GM12878 (cell line): ENCODE results near the gene THRAP3. TPM values are rescaled to one million over a fixed set of nuclear protein-coding genes. Genes with fewer than 3 reads are reported as not detected.
A peak's percentile ranks its signal among the peaks of the same experiment; 100 is the strongest.

ENCODE experiments used
- ATAC-seq: fragments of 200-7000 bp; cut with Tn5 transposase; 3 replicates; pipeline ENCODE4 v1.9.1; 2020; ENCODE audit warnings: mild to moderate bottlenecking, moderate library complexity
- BruUV-seq: library from RNA; stranded (reverse); fragments of 400-500 nt; replicated peaks from 2 replicates; lab custom pipeline; 2021; lab: Mats Ljungman, UMichigan
- CTCF ChIA-PET: fragments of 300-600 bp; sonication (Branson Sonifier 250); formaldehyde crosslinking; extraction: SDS; loops from one replicate; lab custom pipeline; 2021; ENCODE audit warnings: inconsistent platforms; lab: Yijun Ruan, JAX
- POLR2A ChIA-PET: fragments of 350-600 bp; formaldehyde crosslinking; extraction: SDS; loops from one replicate; lab custom pipeline; 2021; ENCODE audit warnings: inconsistent platforms; lab: Charles Lee
- RAD21 ChIA-PET: fragments of 300-600 bp; sonication (Branson Sonifier 250); formaldehyde crosslinking; loops from one replicate; lab custom pipeline; 2023; ENCODE audit warnings: antibody characterized with exemption; ENCODE audit not compliant: unreplicated experiment; lab: Charles Lee
- SMC1A ChIA-PET: fragments of 300-600 bp; sonication (Branson Sonifier 250); formaldehyde crosslinking; loops from one replicate; lab custom pipeline; 2023; ENCODE audit not compliant: unreplicated experiment, uncharacterized antibody; lab: Charles Lee
- DNase-seq: peaks from one replicate; pipeline ENCODE4 v3.0.0-alpha.2; 2011; ENCODE audit warnings: low read depth, low spot score
- FAIRE-seq: peaks from 3 replicates; lab custom pipeline; 2011; peaks lifted over from hg19 to GRCh38; lab: Jason Lieb, UNC
- H2AFZ ChIP-seq: 2 replicates; pipeline ENCODE4 v1.6.0; 2011; ENCODE audit warnings: low read depth, low read length, control low read depth; ENCODE audit not compliant: control insufficient read depth
- H3K27ac ChIP-seq: 2 replicates; pipeline ENCODE4 v1.5.1; 2011; ENCODE audit warnings: control low read depth; ENCODE audit not compliant: control insufficient read depth, insufficient read depth
- H3K27me3 ChIP-seq, 2 experiments: replicated peaks in 1 of 2; 2 replicates each; pipeline versions ENCODE4 v1.6.0 to v1.6.1; 2011; ENCODE audit warnings: low read length in 1 of 2; ENCODE audit not compliant: control insufficient read depth in 2 of 2, insufficient read depth in 2 of 2
- H3K36me3 ChIP-seq, 2 experiments: 2 replicates each; pipeline ENCODE4 v1.5.1; 2011; ENCODE audit warnings: low read length in 1 of 2; ENCODE audit not compliant: control insufficient read depth in 2 of 2, insufficient read depth in 2 of 2
- H3K4me1 ChIP-seq: 2 replicates; pipeline ENCODE4 v1.6.1; 2011; ENCODE audit warnings: mild to moderate bottlenecking, low read length, moderate library complexity, mixed read lengths; ENCODE audit not compliant: control insufficient read depth, insufficient read depth
- H3K4me2 ChIP-seq: 2 replicates; pipeline ENCODE4 v1.6.0; 2011; ENCODE audit warnings: control low read depth; ENCODE audit not compliant: control insufficient read depth, insufficient read depth
- H3K4me3 ChIP-seq: fragments of 200-600 bp; sonication (generic); 2 replicates; pipeline ENCODE4 v1.5.1; 2016
- H3K79me2 ChIP-seq: 2 replicates; pipeline ENCODE4 v1.6.0; 2011; ENCODE audit warnings: low read length; ENCODE audit not compliant: control insufficient read depth, insufficient read depth
- H3K9ac ChIP-seq: 2 replicates; pipeline ENCODE4 v1.8.0; 2011; ENCODE audit warnings: low read length, control low read depth, mixed read lengths; ENCODE audit not compliant: control insufficient read depth, insufficient read depth
- H3K9me3 ChIP-seq: replicated peaks from 3 replicates; pipeline ENCODE4 v1.5.1; 2011; ENCODE audit warnings: mild to moderate bottlenecking, low read length; ENCODE audit not compliant: control insufficient read depth, insufficient read depth
- H4K20me1 ChIP-seq: 2 replicates; pipeline ENCODE4 v1.6.0; 2011; ENCODE audit not compliant: control insufficient read depth, insufficient read depth
- ATF7 ChIP-seq: fragments of 450-650 bp; IDR thresholded peaks from 2 replicates; pipeline ENCODE4 v1.6.1; 2016; ENCODE audit warnings: low read depth, mild to moderate bottlenecking
- BACH1 ChIP-seq: fragments of 450-650 bp; IDR thresholded peaks from 2 replicates; pipeline ENCODE4 v1.6.1; 2017; ENCODE audit warnings: mild to moderate bottlenecking, borderline replicate concordance
- BCL11A ChIP-seq: IDR thresholded peaks from 2 replicates; pipeline ENCODE4 v1.6.1; 2011; ENCODE audit warnings: low read depth, low read length
- CHD1 ChIP-seq: IDR thresholded peaks from 2 replicates; pipeline ENCODE4 v1.6.1; 2012; ENCODE audit warnings: low read depth, low read length, improper control_type of control experiment
- CREM ChIP-seq: IDR thresholded peaks from 2 replicates; pipeline ENCODE4 v1.6.1; 2014; ENCODE audit warnings: antibody characterized with exemption, low read depth
- ESRRA ChIP-seq: IDR thresholded peaks from 2 replicates; pipeline ENCODE4 v1.6.1; 2012; ENCODE audit warnings: mild to moderate bottlenecking, low read length, improper control_type of control experiment
- IRF4 ChIP-seq: IDR thresholded peaks from 2 replicates; pipeline ENCODE4 v1.6.1; 2011; ENCODE audit warnings: low read depth, low read length
- JUNB ChIP-seq: IDR thresholded peaks from 2 replicates; pipeline ENCODE4 v1.6.1; 2016; ENCODE audit warnings: antibody characterized with exemption, mild to moderate bottlenecking
- MEF2B ChIP-seq: fragments of 450-650 bp; IDR thresholded peaks from 2 replicates; pipeline ENCODE4 v1.6.1; 2018; ENCODE audit warnings: mild to moderate bottlenecking, moderate library complexity; ENCODE audit not compliant: partially characterized antibody, poor library complexity, severe bottlenecking
- NBN ChIP-seq: fragments of 450-650 bp; IDR thresholded peaks from 2 replicates; pipeline ENCODE4 v1.6.1; 2016
- PAX8 ChIP-seq: fragments of 450-650 bp; IDR thresholded peaks from 2 replicates; pipeline ENCODE4 v1.6.1; 2017; ENCODE audit warnings: mild to moderate bottlenecking, moderate library complexity
- PML ChIP-seq: IDR thresholded peaks from 2 replicates; pipeline ENCODE4 v1.6.1; 2012; ENCODE audit warnings: low read length, inconsistent platforms
- RUNX3 ChIP-seq: IDR thresholded peaks from 2 replicates; pipeline ENCODE4 v1.6.1; 2012; ENCODE audit warnings: low read length, inconsistent platforms
- SIX5 ChIP-seq: IDR thresholded peaks from 2 replicates; pipeline ENCODE4 v1.6.1; 2011; ENCODE audit warnings: mild to moderate bottlenecking, low read depth, low read length, moderate library complexity; ENCODE audit not compliant: severe bottlenecking
- SMAD1 ChIP-seq: fragments of 450-650 bp; IDR thresholded peaks from 2 replicates; pipeline ENCODE4 v1.6.1; 2018; ENCODE audit warnings: mild to moderate bottlenecking, low read depth; ENCODE audit not compliant: partially characterized antibody
- ZBED1 ChIP-seq: IDR thresholded peaks from 2 replicates; pipeline ENCODE4 v1.6.1; 2016; ENCODE audit warnings: borderline replicate concordance
- ZNF207 ChIP-seq: fragments of 450-650 bp; IDR thresholded peaks from 2 replicates; pipeline ENCODE4 v1.6.1; 2014; ENCODE audit warnings: antibody characterized with exemption, mild to moderate bottlenecking, borderline replicate concordance
- WGBS: methylation state at CpG from one replicate; pipeline ENCODE4 v1.1.6; 2016; ENCODE audit warnings: low lambda C conversion rate; ENCODE audit not compliant: insufficient replicate concordance, insufficient coverage; ENCODE audit errors: missing lambda C conversion rate; 5-methylcytosine and 5-hydroxymethylcytosine counted together
- in situ Hi-C: fragments of 300-500 bp; cut with MboI; formaldehyde crosslinking; loops from 9 replicates; pipeline ENCODE4 v1.14.3; 2018; ENCODE audit warnings: mixed read lengths
- intact Hi-C: fragments of 100-400 bp; cut with micrococcal nuclease; formaldehyde crosslinking; loops from one replicate; pipeline ENCODE4 v1.14.2; 2022; ENCODE audit not compliant: unreplicated experiment
- polyA plus RNA-seq, 11 experiments: library from polyadenylated mRNA; depleted of rRNA in 4 of 11; unstranded in 6 of 11; stranded (reverse) in 5 of 11; fragments of >200 nt; fragmentation: Nextera tagmentation in 4 of 11; fragmentation: Illumina TruSeq in 1 of 11; extraction: Ambion mirVana in 4 of 11; extraction: Trizol in 1 of 11; gene quantifications; 1 replicate in 1 of 11; 2 replicates in 10 of 11; pipeline versions ENCODE4 v1.2.1 to v1.2.3, GENCODE V29; 2011 to 2016; ENCODE audit warnings: inconsistent platforms in 2 of 11, missing spikeins in 2 of 11, low read depth in 1 of 11
- total RNA-seq, 4 experiments: library from RNA; depleted of rRNA in 3 of 4; stranded (reverse); fragments of >200 nt in 3 of 4; fragmentation: Illumina TruSeq in 1 of 4; extraction: Trizol in 1 of 4; gene quantifications; 2 replicates each; pipeline versions ENCODE4 v1.2.1 to v1.2.3, GENCODE V29; 2013 to 2021
- TF ChIP-seq, protein P1 (sequence below): IDR thresholded peaks from 2 replicates; pipeline ENCODE4 v1.6.1; 2012; ENCODE audit warnings: low read depth, low read length, improper control_type of control experiment

The THRAP3 gene
- total and polyA plus RNA-seq, 10 of the 15 experiments (the other 5 are each of a cell fraction or from before 2014, with no cell fraction given): 76.3 to 173 (median 136) TPM

DNA sequence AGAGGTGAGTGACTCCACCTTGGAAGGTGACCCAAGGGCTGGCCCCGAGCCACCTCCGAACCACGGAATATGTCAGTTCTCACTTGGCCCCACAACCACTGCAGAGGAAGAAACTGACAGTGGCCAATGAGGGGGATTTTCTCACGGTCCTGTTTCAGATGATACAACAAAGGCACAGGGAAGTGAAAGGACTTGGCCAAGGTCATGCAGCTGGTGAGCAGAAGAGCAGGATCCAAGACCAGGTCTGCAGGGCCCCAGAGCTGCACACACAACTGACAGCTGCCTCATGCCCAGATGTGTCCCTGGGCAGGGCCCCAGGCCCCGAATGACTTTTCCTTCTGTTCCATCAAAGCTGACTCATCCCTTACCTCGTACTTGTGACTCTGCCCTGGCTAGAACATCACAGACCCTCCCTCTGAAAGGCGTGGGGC is 125.0 kb downstream of the THRAP3 start (continued):
- no peak for TF ChIP-seq CHD1
- peak; percentile 98; the same call in 1 of the 2 replicates for TF ChIP-seq ESRRA
- no peak for TF ChIP-seq ZNF207
- TF ChIP-seq CREM: no peak
- TF ChIP-seq JUNB: no peak
- TF ChIP-seq, protein P1, sequence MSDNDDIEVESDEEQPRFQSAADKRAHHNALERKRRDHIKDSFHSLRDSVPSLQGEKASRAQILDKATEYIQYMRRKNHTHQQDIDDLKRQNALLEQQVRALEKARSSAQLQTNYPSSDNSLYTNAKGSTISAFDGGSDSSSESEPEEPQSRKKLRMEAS: no peak

DNA sequence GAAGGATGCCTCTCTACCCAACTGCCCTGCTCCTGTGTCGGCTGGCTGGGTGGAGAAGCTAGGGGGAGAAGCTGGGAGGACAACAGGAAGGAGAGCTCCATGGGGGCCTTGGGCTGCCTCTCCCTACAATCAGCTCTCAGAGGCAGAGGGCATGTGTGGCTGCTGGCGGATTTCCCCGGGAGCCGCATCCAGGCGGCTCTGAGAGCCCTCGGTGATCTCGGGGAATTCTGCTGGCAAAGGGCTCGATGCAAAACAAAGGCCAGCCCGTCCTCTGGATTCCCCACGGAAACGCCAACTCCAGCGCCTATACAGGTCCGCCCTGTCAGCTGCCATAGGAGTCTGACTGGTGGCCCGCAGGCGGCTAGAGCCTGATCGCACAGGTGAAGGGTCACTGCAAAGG is 125.6 kb downstream of the THRAP3 start:
- H3K79me2 ChIP-seq: no peaks in the 10 kb centered on the region; the same call in 1 of the 2 replicates
- in situ Hi-C loops: loop anchor here (5.0 kb wide), 1 partner anchor 72 kb away; no protein-coding TSS in a partner anchor
- intact Hi-C loops: loop anchor here (2.0 kb wide), 1 partner anchor 19 kb away; no protein-coding TSS in a partner anchor
- CTCF ChIA-PET: interaction anchor here (0.5 to 13.5 kb wide), 8 partner anchors 17 to 510 kb away, joined by 3 to 157 read pairs (median 4); partner anchors contain the start of gene STK40
- DNase-seq (no peak), FAIRE-seq (no peak), ATAC-seq (no peak; the same call in 2 of the 3 replicates)
- BruUV-seq: no TSS peak
- no peaks in the 10 kb centered on the region for H4K20me1 ChIP-seq
- no peak overlapping the region for H2AFZ ChIP-seq
- POLR2A ChIA-PET: interaction anchor here (0.5 to 2.6 kb wide), 9 partner anchors 17 to 126 kb away, joined by 3 to 15 read pairs (median 4); no protein-coding TSS in a partner anchor
- no peaks in the 10 kb centered on the region for H3K9me3 ChIP-seq
- RAD21 ChIA-PET: interaction anchor here (1.5 to 2.9 kb wide), 4 partner anchors 19 to 70 kb away, joined by 3 to 17 read pairs (median 10); partner anchors contain the start of gene STK40
- WGBS: 94% methylated on average over 16 of the region's 16 CpGs
- no peaks in the 10 kb centered on the region for H3K27me3 ChIP-seq
- H3K4me1 ChIP-seq: peaks cover 37% of the 10 kb centered on the region
- SMC1A ChIA-PET: interaction anchor here (1.0 to 3.6 kb wide), 7 partner anchors 10 to 72 kb away, joined by 4 to 24 read pairs (median 6); partner anchors contain the start of gene LSM10
- TF ChIP-seq BCL11A (no peak), PAX8 (no peak), SIX5 (no peak), NBN (no peak), BACH1 (no peak), ZBED1 (no peak), PML (no peak), SMAD1 (no peak), ATF7 (no peak), RUNX3 (no peak), MEF2B (no peak), IRF4 (no peak)
- TF ChIP-seq, protein P1: no peak
- H3K27ac ChIP-seq: peak overlapping the region; percentile 79
- H3K9ac ChIP-seq: peak overlapping the region; percentile 28; the same call in 1 of the 2 replicates
- H3K36me3 ChIP-seq: peaks cover 18 to 22% of the 10 kb centered on the region in 2 experiments; a peak in 3 of 4 replicates
- H3K4me3 ChIP-seq: no peak overlapping the region
- H3K4me2 ChIP-seq: peak overlapping the region; percentile 71
